A549 treated with DMSO at 1 μM for 4 hours (cell line): ENCODE results near the gene OR11H1. TPM values are rescaled to one million over a fixed set of nuclear protein-coding genes. Genes with fewer than 3 reads are reported as not detected.

ENCODE experiments used
- total RNA-seq: library from RNA; stranded (reverse); fragments of 200-300 nt; extraction: Qiagen RNA extraction; gene quantifications from 5 replicates; pipeline ENCODE4 v1.2.3, GENCODE V29; 2022; ENCODE audit warnings: low read depth

Gene OR11H1
- total RNA-seq: not detected in 5 replicates

GRCh38 chr22:15527892-15528291, at the start of gene OR11H1:
OR11H1 (plus strand) TSS chr22:15528192; CDS start chr22:15528192, 0 bp downstream.

Other genes starting within 250 kb of the OR11H1 start
- gene POTEH, start 161.8 kb downstream of the OR11H1 start, total RNA-seq: not detected in 5 replicates